ENCODE data around the gene OR2T10. TPM values are rescaled to one million over a fixed set of nuclear protein-coding genes. Genes with fewer than 3 reads are reported as not detected.
"Not testable (repeated sequence)": the region's sequence is repeated elsewhere in the genome, so short reads cannot be mapped to it uniquely, and the experiment has no call there.

Gene OR2T10
- total and polyA plus RNA-seq, 12 donors: not detected

DNA sequence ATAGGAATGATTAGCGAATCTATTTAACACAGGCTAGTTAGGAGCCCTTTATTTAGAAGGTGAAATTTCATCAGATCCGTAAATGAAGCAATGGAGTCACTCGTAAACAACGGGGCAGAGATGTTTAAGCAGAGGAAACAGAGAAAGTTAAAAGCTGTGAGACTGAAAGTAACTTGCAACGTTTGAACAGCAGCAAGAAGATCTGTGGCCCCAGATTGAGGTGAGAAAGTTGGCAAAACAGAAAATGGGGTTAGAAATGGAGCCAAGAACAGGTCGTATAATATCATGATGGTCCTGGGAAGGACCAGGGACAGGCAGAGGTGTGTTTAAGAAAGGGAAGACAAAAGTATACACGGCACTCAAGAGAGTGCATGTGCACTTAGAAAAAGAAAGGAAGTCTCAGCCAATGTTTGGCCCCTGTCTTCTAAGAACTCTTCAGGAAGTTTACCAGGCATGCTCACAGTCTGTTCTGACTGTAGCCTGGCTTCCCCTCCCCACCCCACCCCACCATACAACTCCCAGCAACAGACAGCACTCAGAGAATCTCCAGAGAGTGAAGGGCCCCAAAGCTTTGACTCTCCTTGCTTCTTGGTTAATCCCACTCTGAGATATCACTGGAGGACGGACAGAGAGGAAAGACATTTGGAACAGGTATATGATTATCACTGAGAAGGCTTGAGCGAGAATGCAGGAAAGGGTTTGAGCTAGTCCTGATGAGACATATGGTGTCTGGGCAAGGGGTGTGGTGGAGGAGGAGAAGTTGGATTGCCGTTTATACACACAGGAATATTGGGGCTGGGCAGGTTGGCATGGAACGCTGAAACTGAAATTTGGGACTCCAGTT lies 31.7 kb downstream of the OR2T10 start:
- ATAC-seq; H3K4me3 ChIP-seq; H3K36me3 ChIP-seq; H3K27me3 ChIP-seq; H3K4me1 ChIP-seq; DNase-seq; H3K27ac ChIP-seq; intact Hi-C loops (cut with DNase I); H3K9me3 ChIP-seq: not testable (repeated sequence)
- 63 to 66% methylated on average over 9 to 11 of the region's 11 CpGs for WGBS, 2 donors

DNA sequence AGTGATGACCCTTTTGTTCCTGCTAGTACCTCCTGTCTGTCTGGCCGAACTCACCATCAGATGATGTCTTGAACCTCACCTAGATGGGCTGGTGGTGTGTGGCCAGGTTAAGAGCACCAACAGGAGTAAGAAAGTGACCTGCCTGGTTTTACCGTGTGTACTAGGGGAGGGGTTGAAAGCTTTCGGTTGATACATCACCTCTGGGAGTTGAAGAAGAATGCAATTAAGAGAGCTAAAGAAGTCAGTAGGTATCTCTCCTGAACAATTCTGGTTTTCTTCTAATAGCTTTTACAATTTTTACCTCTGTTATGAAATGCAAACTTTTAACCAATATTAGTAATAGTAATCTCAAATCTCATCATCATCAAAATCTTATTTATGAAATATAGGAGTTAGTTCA lies 34.8 kb downstream of the OR2T10 start, which contains the start of gene OR2T29:
TSS of gene OR2T29 (minus strand) at position 101 of the 400 bp plus-strand sequence. CDS start 3,281 bp downstream, outside the sequence.
- H3K4me1 ChIP-seq; DNase-seq; H3K9me3 ChIP-seq; H3K4me3 ChIP-seq; intact Hi-C loops (cut with DNase I); H3K27ac ChIP-seq; H3K36me3 ChIP-seq; ATAC-seq; H3K27me3 ChIP-seq: not testable (repeated sequence)
- 71 to 80% methylated on average over 3 of the region's 3 CpGs for WGBS, 2 donors

DNA sequence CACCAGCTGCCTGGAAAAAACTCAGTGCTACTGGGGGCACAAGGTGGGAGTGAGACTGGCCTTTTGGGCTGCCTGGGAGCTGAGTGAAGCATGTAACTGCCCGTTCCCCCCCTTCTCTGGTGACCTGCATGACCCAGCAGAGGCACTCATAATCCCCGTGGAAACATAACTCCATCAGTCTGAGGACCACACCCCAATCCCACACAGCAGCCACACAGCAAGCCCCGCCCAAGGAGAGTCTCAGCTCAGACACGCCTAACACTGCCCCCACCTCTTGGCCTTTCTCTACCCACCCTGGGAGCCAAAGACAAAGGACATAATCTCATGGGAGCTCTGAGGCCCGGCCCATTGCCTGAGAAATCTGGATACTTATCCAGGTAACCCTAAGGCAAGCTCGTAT lies 46.5 kb downstream of the OR2T10 start:
- H3K36me3 ChIP-seq, ATAC-seq: not testable (repeated sequence)
- WGBS, 2 donors: no CpG with 5 or more reads among the region's 6 CpGs

DNA sequence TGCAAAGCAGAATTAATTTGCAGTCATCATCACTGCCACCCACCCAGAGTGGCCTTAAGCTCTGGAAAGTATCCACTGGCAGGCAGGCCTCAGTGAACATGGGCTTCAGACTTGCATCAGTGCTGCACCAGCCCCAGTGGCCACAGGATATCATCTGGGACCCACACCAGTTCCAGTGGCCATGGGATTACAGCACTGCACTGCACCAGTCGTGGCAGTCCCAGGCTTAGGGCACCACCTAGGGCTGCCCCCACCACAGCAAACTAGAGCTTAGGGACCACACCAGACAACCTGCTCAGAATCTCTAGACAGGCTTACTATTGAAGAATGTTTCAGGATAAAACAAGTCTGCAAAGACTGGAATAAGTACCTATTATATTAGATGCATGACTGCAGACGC lies 50.1 kb downstream of the OR2T10 start:
- not testable (repeated sequence) for H3K36me3 ChIP-seq, ATAC-seq
- no CpG with 5 or more reads among the region's 2 CpGs for WGBS, 2 donors

More for the DNA sequence above, 46.5 kb downstream of the OR2T10 start:
- intact Hi-C loops (cut with DNase I); H3K27ac ChIP-seq; DNase-seq; H3K4me3 ChIP-seq; H3K4me1 ChIP-seq; H3K9me3 ChIP-seq; H3K27me3 ChIP-seq: not testable (repeated sequence)

More for the DNA sequence above, 50.1 kb downstream of the OR2T10 start:
- DNase-seq; H3K4me3 ChIP-seq; intact Hi-C loops (cut with DNase I); H3K4me1 ChIP-seq; H3K9me3 ChIP-seq; H3K27me3 ChIP-seq; H3K27ac ChIP-seq: not testable (repeated sequence)

Other genes with a start within 250 kb of the OR2T10 start
- not detected for gene OR14C36, start 248.9 kb downstream of the OR2T10 start, total RNA-seq
- not detected for gene OR14C36, start 248.9 kb downstream of the OR2T10 start, polyA plus RNA-seq
- gene OR2T4, start 236.0 kb downstream of the OR2T10 start, total RNA-seq: not detected
- not detected for gene OR2T4, start 236.0 kb downstream of the OR2T10 start, polyA plus RNA-seq
- not detected for gene OR2T6, start 222.0 kb downstream of the OR2T10 start, total RNA-seq
- not detected for gene OR2T6, start 222.0 kb downstream of the OR2T10 start, polyA plus RNA-seq
- not detected for gene OR2T1, start 194.7 kb downstream of the OR2T10 start, total RNA-seq
- not detected for gene OR2T1, start 194.7 kb downstream of the OR2T10 start, polyA plus RNA-seq
- not detected for gene OR2T2, start 152.1 kb downstream of the OR2T10 start, total RNA-seq
- not detected for gene OR2T2, start 152.1 kb downstream of the OR2T10 start, polyA plus RNA-seq
- gene OR2T3, start 124.3 kb downstream of the OR2T10 start, total RNA-seq: not detected
- not detected for gene OR2T3, start 124.3 kb downstream of the OR2T10 start, polyA plus RNA-seq
- gene OR2T5, start 109.1 kb downstream of the OR2T10 start, total RNA-seq: not detected
- not detected for gene OR2T5, start 109.1 kb downstream of the OR2T10 start, polyA plus RNA-seq
- gene OR2G6, start 89.6 kb downstream of the OR2T10 start, total RNA-seq: not detected
- not detected for gene OR2G6, start 89.6 kb downstream of the OR2T10 start, polyA plus RNA-seq
- not detected for gene OR2T29, start 34.9 kb downstream of the OR2T10 start, total RNA-seq
- gene OR2T29, start 34.9 kb downstream of the OR2T10 start, polyA plus RNA-seq: not detected
- gene OR2T34, start 22.9 kb downstream of the OR2T10 start, total RNA-seq: not detected
- not detected for gene OR2T34, start 22.9 kb downstream of the OR2T10 start, polyA plus RNA-seq
- gene OR2T11, start 37.4 kb upstream of the OR2T10 start, total RNA-seq: not detected
- gene OR2T11, start 37.4 kb upstream of the OR2T10 start, polyA plus RNA-seq: not detected
- not detected for gene OR2T35, start 47.6 kb upstream of the OR2T10 start, total RNA-seq
- gene OR2T35, start 47.6 kb upstream of the OR2T10 start, polyA plus RNA-seq: not detected
- not detected for gene OR2T27, start 57.8 kb upstream of the OR2T10 start, total RNA-seq
- gene OR2T27, start 57.8 kb upstream of the OR2T10 start, polyA plus RNA-seq: not detected
- not detected for gene OR14I1, start 105.1 kb upstream of the OR2T10 start, total RNA-seq
- not detected for gene OR14I1, start 105.1 kb upstream of the OR2T10 start, polyA plus RNA-seq
- gene LYPD8, start 158.1 kb upstream of the OR2T10 start, total RNA-seq: not detected
- not detected for gene LYPD8, start 158.1 kb upstream of the OR2T10 start, polyA plus RNA-seq
- 10 to 100 TPM; 14.9 to 26.2 (median 18.0) TPM for gene SH3BP5L, start 228.2 kb upstream of the OR2T10 start, total RNA-seq
- gene SH3BP5L, start 228.2 kb upstream of the OR2T10 start, polyA plus RNA-seq: 10 to 100 TPM; 19.2 to 30.5 TPM
- 10 to 100 TPM; 31.9 to 44.4 (median 37.3) TPM for gene ZNF672, start 240.5 kb upstream of the OR2T10 start, total RNA-seq
- 10 to 100 TPM; 16.1 to 36.1 TPM for gene ZNF672, start 240.5 kb upstream of the OR2T10 start, polyA plus RNA-seq